HEK293T (cell line): Measurements from ENCODE around the gene ISL2.

Experiments
- CTCF ChIA-PET: fragments of 350-600 bp; formaldehyde crosslinking; extraction: SDS; loops from one replicate; lab custom pipeline; 2021; ENCODE audit warnings: antibody characterized with exemption, inconsistent platforms; lab: Yijun Ruan, JAX
- POLR2A ChIA-PET: fragments of 350-600 bp; formaldehyde crosslinking; extraction: SDS; loops from one replicate; lab custom pipeline; 2020; ENCODE audit warnings: antibody characterized with exemption, inconsistent platforms; lab: Yijun Ruan, JAX
- DNase-seq: peaks from one replicate; pipeline ENCODE4 v3.0.0; 2012; ENCODE audit warnings: mixed read lengths; ENCODE audit errors: extremely low spot score
- ARNT ChIP-seq: fragments of 450-650 bp; IDR thresholded peaks from 2 replicates; pipeline ENCODE4 v1.6.1; 2017; ENCODE audit warnings: mild to moderate bottlenecking
- BHLHE40 ChIP-seq: fragments of 450-650 bp; IDR thresholded peaks from 2 replicates; pipeline ENCODE4 v1.6.1; 2016; ENCODE audit warnings: mild to moderate bottlenecking, moderate library complexity, borderline replicate concordance
- CTBP1 ChIP-seq: fragments of 450-650 bp; IDR thresholded peaks from 2 replicates; pipeline ENCODE4 v1.6.1; 2016; ENCODE audit warnings: borderline replicate concordance
- ELF4 ChIP-seq: fragments of 450-650 bp; IDR thresholded peaks from 2 replicates; pipeline ENCODE4 v1.6.1; 2017; ENCODE audit warnings: antibody characterized with exemption
- FOXK2 ChIP-seq: fragments of 450-650 bp; IDR thresholded peaks from 2 replicates; pipeline ENCODE4 v1.6.1; 2016; ENCODE audit warnings: mild to moderate bottlenecking
- FOXM1 ChIP-seq: fragments of 450-650 bp; IDR thresholded peaks from 2 replicates; pipeline ENCODE4 v1.6.1; 2017; ENCODE audit warnings: mild to moderate bottlenecking, borderline replicate concordance
- HDGF ChIP-seq: fragments of 450-650 bp; IDR thresholded peaks from 2 replicates; pipeline ENCODE4 v1.6.1; 2017; ENCODE audit warnings: antibody characterized with exemption, borderline replicate concordance
- L3MBTL2 ChIP-seq: fragments of 450-650 bp; conservative IDR thresholded peaks from 2 replicates; pipeline ENCODE4 v1.6.1; 2016; ENCODE audit warnings: mild to moderate bottlenecking
- LEF1 ChIP-seq: fragments of 450-650 bp; IDR thresholded peaks from 2 replicates; pipeline ENCODE4 v1.6.1; 2017; ENCODE audit warnings: mild to moderate bottlenecking, borderline replicate concordance
- NFRKB ChIP-seq: fragments of 450-650 bp; IDR thresholded peaks from 2 replicates; pipeline ENCODE4 v1.6.1; 2016; ENCODE audit warnings: mild to moderate bottlenecking, moderate library complexity
- SP1 ChIP-seq: fragments of 450-650 bp; IDR thresholded peaks from 2 replicates; pipeline ENCODE4 v1.6.1; 2017
- SUZ12 ChIP-seq: fragments of 450-650 bp; IDR thresholded peaks from 2 replicates; pipeline ENCODE4 v1.6.1; 2016; ENCODE audit warnings: mild to moderate bottlenecking
- TARDBP ChIP-seq: fragments of 450-650 bp; IDR thresholded peaks from 2 replicates; pipeline ENCODE4 v1.6.1; 2016
- ZNF384 ChIP-seq: fragments of 450-650 bp; IDR thresholded peaks from 2 replicates; pipeline ENCODE4 v1.6.1; 2016
- TF ChIP-seq, protein P1 (sequence below): fragments of 450-650 bp; IDR thresholded peaks from 2 replicates; pipeline ENCODE4 v1.6.1; 2016

Gene ISL2

DNA sequence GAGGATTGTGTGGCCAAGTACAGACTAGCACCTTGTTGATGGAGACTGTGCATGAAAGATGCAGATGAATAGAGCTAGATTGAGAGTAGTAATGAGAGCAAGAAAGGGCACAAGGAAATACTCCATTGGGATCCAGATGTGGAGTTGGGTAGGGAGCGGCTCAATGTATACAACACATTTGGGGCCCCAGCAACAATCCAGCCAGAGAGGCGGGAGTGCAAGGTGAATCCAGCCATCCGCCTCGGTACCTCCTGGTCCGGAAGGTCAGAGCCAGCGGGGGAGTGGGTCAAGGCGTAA is 9.0 kb downstream of the ISL2 start:
- POLR2A ChIA-PET: interaction anchor here (1.2 to 6.5 kb wide), 3 partner anchors 9 to 35 kb away, joined by 4 to 71 read pairs (median 7); partner anchors contain the start of genes ETFA and ISL2
- CTCF ChIA-PET: interaction anchor here (0.5 to 1.2 kb wide), 3 partner anchors 11 to 459 kb away, joined by 3 to 5 read pairs (median 3); no protein-coding TSS in a partner anchor
- DNase-seq: no peak
- TF ChIP-seq, protein P1, sequence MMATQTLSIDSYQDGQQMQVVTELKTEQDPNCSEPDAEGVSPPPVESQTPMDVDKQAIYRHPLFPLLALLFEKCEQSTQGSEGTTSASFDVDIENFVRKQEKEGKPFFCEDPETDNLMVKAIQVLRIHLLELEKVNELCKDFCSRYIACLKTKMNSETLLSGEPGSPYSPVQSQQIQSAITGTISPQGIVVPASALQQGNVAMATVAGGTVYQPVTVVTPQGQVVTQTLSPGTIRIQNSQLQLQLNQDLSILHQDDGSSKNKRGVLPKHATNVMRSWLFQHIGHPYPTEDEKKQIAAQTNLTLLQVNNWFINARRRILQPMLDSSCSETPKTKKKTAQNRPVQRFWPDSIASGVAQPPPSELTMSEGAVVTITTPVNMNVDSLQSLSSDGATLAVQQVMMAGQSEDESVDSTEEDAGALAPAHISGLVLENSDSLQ: no peak
- TF ChIP-seq FOXK2 (no peak), SP1 (no peak), ARNT (no peak), FOXM1 (no peak), ELF4 (no peak), ZNF384 (no peak), BHLHE40 (no peak), NFRKB (no peak), TARDBP (no peak), HDGF (no peak), LEF1 (no peak), CTBP1 (no peak), L3MBTL2 (no peak)

DNA sequence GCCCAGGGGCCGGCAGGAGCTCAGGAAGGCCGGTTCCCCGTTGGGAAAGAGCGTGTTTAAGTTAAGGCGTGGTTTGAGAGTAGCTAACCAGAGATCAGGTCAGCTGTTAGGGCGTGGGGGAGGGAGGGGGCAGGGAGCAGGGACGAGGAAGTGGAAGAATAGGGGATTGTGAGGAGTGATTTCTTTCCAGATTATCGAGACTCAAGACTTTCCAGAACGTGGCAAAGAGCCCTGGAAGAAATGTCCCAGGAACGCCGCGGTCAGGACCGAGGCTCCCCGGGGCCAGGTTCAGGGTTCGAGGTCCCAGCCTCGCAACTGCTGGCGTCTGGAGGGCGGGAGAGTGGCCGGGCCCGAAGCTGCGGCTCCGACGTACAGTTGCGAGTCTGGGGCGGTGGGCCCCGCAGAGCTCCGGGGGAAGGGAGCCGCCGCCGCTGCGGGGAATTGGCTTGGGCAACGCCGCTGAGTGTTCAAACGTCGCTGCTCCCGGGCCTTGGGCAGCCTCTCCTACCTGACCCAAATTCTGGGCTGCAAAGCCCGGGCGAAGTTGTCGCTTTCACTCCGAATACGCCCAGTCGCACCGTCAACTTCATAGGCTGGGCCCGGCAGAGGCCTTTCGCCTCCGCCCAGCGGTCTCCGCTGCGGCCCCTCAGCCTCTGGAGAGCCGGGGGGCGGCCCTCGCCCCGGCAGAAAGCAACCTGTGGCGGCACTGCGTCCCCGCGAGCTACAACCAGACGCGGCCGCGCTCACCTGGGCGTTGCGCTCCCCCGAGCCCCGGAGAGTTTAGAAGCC is 9.5 kb downstream of the ISL2 start:
- ChIA-PET CTCF (interaction anchor here (0.5 to 1.2 kb wide), 4 partner anchors 11 to 458 kb away, joined by 3 to 5 read pairs (median 3); no protein-coding TSS in a partner anchor), POLR2A (interaction anchor here (1.2 to 6.5 kb wide), 4 partner anchors 9 to 35 kb away, joined by 3 to 71 read pairs (median 6); partner anchors contain the start of genes ETFA and ISL2)
- peak; percentile 39 for DNase-seq
- TF ChIP-seq BHLHE40 (no peak), L3MBTL2 (peak; percentile 46)

DNA sequence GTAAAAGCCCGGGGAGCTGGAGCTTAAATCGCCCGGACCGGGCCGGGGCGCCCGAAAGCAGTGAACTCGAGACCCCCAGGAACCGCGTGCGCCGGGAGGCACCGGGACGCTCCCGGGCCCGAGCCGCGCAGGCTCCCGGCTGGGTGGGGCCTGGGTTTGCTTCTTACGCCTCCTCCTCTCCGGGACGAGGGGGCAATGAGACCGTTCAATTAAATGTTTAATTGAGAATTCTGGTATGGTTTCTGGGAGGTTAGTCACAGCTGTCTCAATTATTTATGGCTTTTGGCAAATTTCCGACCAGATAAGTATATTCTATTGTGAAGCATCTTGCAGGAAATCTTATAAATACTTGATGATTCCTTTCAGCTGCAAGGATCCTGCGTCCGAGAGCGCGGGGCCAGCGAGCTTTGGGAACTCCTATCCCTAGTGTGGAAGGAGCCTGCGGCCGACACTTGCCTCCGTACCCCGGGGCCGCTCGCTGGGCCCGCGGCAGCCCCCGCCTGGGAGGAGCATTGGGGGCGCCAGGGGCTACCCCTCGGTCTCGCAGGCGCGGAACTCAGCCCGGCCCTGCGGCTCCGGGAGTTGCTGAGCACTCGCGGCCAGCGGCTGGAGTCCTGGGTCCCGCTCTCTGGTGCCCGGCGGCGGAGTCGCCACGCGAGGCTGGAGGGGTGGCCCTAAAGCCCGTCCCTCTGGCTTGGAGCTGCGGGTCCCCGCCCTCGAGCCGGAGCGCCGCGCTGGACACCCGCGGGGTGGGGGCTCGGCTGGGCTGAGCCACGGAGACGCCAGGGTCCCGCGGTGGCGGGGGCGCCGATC is 10.3 kb downstream of the ISL2 start:
- ChIA-PET CTCF (interaction anchor here (0.6 to 1.0 kb wide), 2 partner anchors 12 to 156 kb away, joined by 3 read pairs; no protein-coding TSS in a partner anchor), POLR2A (interaction anchor here (1.2 to 6.5 kb wide), 3 partner anchors 9 to 20 kb away, joined by 3 to 71 read pairs (median 4); partner anchors contain the start of gene ISL2)
- TF ChIP-seq L3MBTL2 (peak; percentile 6; the same call in 1 of the 2 replicates), HDGF (no peak), SP1 (no peak), FOXM1 (no peak)
- TF ChIP-seq, protein P1: peak; percentile 49

DNA sequence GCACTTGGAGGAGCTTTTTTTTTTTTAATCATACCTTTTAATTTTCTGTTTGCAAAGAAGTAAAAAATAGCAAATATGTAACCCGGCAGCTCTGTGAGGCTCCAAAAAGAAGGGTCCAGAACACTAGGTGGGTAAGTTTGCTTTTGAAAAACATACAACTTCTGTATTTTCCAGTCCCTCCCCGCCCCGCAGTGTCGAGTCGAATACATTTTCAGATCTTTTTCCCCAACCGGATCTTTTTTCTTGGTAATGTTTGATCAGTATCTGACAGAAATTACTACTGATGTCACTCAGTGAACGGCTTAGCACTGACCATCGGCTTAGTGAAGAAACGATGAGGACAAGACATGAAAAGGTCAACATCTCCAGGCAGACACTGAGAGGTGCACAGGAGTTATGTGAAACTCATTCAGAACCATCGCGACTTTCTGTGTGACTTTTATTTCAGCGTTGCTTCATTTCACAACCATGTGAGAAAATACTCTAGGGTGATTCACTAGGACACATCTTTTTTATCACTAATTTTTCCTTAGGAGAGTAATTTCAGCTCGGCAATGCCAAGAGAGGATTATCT is 11.0 kb downstream of the ISL2 start:
- no peak for TF ChIP-seq CTBP1
- no peak for TF ChIP-seq FOXK2
- no peak for TF ChIP-seq NFRKB
- no peak for TF ChIP-seq SUZ12
- TF ChIP-seq L3MBTL2: no peak
- TF ChIP-seq TARDBP: no peak
- TF ChIP-seq BHLHE40: no peak
- ChIA-PET POLR2A (interaction anchor here (1.4 to 6.5 kb wide), 2 partner anchors 11 to 19 kb away, joined by 3 to 71 read pairs; partner anchors contain the start of gene ISL2), CTCF (interaction anchor here (1.0 kb wide), 1 partner anchor 12 kb away, joined by 3 read pairs; no protein-coding TSS in a partner anchor)
- DNase-seq: no peak

More for the DNA sequence above, 10.3 kb downstream of the ISL2 start:
- DNase-seq: peak; percentile 54

DNA sequence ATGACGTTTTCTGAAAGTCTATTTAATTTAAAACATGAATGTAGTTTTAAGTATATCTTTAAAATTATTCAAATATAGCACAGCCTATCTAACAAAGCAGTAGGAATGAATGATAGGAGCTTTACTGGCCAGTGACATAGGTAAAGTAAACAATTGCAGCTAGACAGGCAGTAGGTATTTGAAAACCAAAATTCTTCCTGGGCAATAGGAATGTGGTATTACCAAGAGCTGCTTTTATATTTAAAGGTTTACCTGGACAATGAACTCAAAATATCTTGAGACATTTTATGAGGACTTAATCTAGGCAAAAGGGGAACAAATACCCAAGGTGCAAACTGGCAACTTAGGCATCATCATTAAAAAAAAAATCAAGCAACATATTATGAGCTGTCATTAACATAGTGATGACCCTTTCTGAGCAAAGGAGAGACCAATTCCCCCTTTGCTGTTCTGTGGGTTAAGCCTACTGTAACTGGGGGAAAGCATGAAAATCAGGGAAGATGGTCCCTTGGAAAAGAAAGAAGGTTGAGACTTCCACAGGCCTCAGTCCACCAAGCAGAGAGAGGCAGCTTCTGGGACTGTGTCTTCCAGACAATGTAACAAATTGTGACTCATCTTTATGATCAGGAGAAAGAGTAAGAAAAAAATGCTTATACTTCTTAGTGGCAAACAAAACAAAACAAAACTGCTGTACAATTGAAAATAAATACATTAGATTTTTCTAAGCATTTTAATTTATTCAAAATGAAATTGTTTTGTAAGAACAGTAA is 12.9 kb downstream of the ISL2 start:
- TF ChIP-seq ZNF384 (no peak), FOXK2 (no peak)
- CTCF ChIA-PET: no interaction called here
- POLR2A ChIA-PET: interaction anchor here (0.6 to 6.5 kb wide), 3 partner anchors 11 to 896 kb away, joined by 3 to 71 read pairs (median 3); partner anchors contain the start of gene ISL2
- DNase-seq: no peak

DNA sequence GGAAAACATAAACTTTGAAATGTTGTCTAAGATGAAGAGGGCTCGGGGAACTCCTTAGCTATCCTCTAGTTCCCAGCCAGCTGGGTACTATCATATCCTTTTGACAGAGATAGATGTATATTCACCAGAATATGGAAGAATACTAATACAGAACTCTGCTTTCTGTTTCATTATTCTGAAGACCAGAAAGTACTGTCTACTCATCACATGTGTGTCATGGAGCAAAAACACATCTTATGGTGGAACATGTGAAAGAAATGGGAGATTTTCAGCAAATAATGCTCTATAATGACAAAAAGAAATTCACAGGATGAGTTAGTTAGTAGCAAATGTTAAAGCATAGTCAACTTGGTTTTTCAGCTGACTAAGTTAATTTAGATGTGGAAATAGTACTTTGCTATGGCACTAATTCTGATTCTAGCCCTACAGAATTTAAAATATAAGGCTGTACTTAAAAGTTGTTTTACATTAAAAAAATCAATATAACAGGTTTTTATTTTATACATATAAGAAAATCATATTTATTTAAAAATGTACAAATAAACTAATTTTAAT is 16.5 kb downstream of the ISL2 start:
- CTCF ChIA-PET: interaction anchor here (0.6 kb wide), 1 partner anchor 9 kb away, joined by 3 read pairs; no protein-coding TSS in a partner anchor
- POLR2A ChIA-PET: interaction anchor here (1.4 kb wide), 1 partner anchor 16 kb away, joined by 8 read pairs; the partner anchor contains the start of gene ISL2

More for the DNA sequence above, 16.5 kb downstream of the ISL2 start:
- TF ChIP-seq, protein P1: no peak
- TF ChIP-seq BHLHE40 (no peak), TARDBP (no peak), CTBP1 (no peak)
- no peak for DNase-seq
